H1 (cell line): ENCODE data around the gene MAP3K6. TPM values are rescaled to one million over a fixed set of nuclear protein-coding genes. Genes with fewer than 3 reads are reported as not detected.

ENCODE experiments used
- CTCF ChIA-PET: fragments of 300-600 bp; sonication (Branson Sonifier 250); formaldehyde crosslinking; loops from one replicate; lab custom pipeline; 2021; ENCODE audit not compliant: partially characterized antibody; lab: Charles Lee
- POLR2A ChIA-PET: fragments of 300-600 bp; sonication (Branson Sonifier 250); formaldehyde crosslinking; loops from one replicate; lab custom pipeline; 2021; ENCODE audit warnings: inconsistent platforms; ENCODE audit not compliant: partially characterized antibody; lab: Charles Lee
- DNase-seq, 2 experiments: peaks; one replicate each; pipeline versions ENCODE4 v3.0.0 to v3.0.0-alpha.2; 2010 to 2022; ENCODE audit warnings: low spot score in 2 of 2, low read depth in 1 of 2, mixed read lengths in 1 of 2
- FAIRE-seq: peaks from 2 replicates; lab custom pipeline; 2011; peaks lifted over from hg19 to GRCh38; lab: Jason Lieb, UNC
- H2AFZ ChIP-seq: 2 replicates; pipeline ENCODE4 v1.8.1; 2012; ENCODE audit warnings: low read length, inconsistent platforms
- H2AK5ac ChIP-seq: 2 replicates; pipeline ENCODE4 v1.6.1; 2013; ENCODE audit warnings: low read depth, low read length
- H2BK120ac ChIP-seq: replicated peaks from 2 replicates; pipeline ENCODE3; 2013; ENCODE audit warnings: low read depth, low read length, inconsistent platforms
- H2BK12ac ChIP-seq: 2 replicates; pipeline ENCODE4 v1.6.1; 2013; ENCODE audit warnings: low read depth, low read length
- H2BK15ac ChIP-seq: 2 replicates; pipeline ENCODE4 v1.6.1; 2013; ENCODE audit warnings: low read length
- H2BK20ac ChIP-seq: 2 replicates; pipeline ENCODE4 v1.6.1; 2013; ENCODE audit warnings: low read length
- H2BK5ac ChIP-seq: 2 replicates; pipeline ENCODE4 v1.6.1; 2013; ENCODE audit warnings: low read depth, low read length
- H3K14ac ChIP-seq: 2 replicates; pipeline ENCODE4 v1.6.1; 2013; ENCODE audit warnings: inconsistent platforms; ENCODE audit not compliant: insufficient read length
- H3K18ac ChIP-seq: 2 replicates; pipeline ENCODE4 v1.6.1; 2013; ENCODE audit warnings: low read length; ENCODE audit errors: extremely low read depth
- H3K23ac ChIP-seq: 2 replicates; pipeline ENCODE4 v1.6.1; 2013; ENCODE audit warnings: inconsistent platforms; ENCODE audit not compliant: insufficient read length
- H3K23me2 ChIP-seq: 2 replicates; pipeline ENCODE4 v1.6.1; 2013; ENCODE audit warnings: low read depth, low read length
- H3K27ac ChIP-seq: 2 replicates; pipeline ENCODE4 v1.6.1; 2011; ENCODE audit warnings: low read depth, low read length, inconsistent platforms
- H3K27me3 ChIP-seq, 4 experiments: replicated peaks in 1 of 4; 1 replicate in 1 of 4; 2 replicates in 3 of 4; pipeline versions ENCODE4 v1.6.1 to v1.8.1; 2011 to 2013; ENCODE audit warnings: low read length in 3 of 4, mild to moderate bottlenecking in 3 of 4, inconsistent platforms in 2 of 4, mixed read lengths in 2 of 4, moderate library complexity in 1 of 4; ENCODE audit not compliant: control insufficient read depth in 3 of 4, insufficient read depth in 3 of 4; ENCODE audit errors: extremely low read depth in 1 of 4
- H3K36me3 ChIP-seq, 4 experiments: 2 replicates each; pipeline versions ENCODE4 v1.6.1 to v1.8.1; 2011 to 2013; ENCODE audit warnings: mild to moderate bottlenecking in 4 of 4, low read length in 3 of 4, moderate library complexity in 2 of 4, control low read depth in 1 of 4, inconsistent platforms in 1 of 4; ENCODE audit not compliant: insufficient read depth in 4 of 4, control insufficient read depth in 2 of 4
- H3K4ac ChIP-seq: replicated peaks from 2 replicates; pipeline ENCODE3; 2013; ENCODE audit warnings: low read length, low read depth, mixed read lengths, inconsistent platforms; ENCODE audit not compliant: insufficient read length
- H3K4me1 ChIP-seq, 4 experiments: replicated peaks in 1 of 4; 1 replicate in 1 of 4; 2 replicates in 3 of 4; pipeline versions ENCODE4 v1.6.1 to v1.8.1; 2011 to 2013; ENCODE audit warnings: low read length in 3 of 4, inconsistent platforms in 2 of 4, mixed read lengths in 1 of 4; ENCODE audit not compliant: insufficient read depth in 4 of 4, control insufficient read depth in 3 of 4
- H3K4me2 ChIP-seq, 2 experiments: 2 replicates each; pipeline versions ENCODE4 v1.6.1 to v1.8.1; 2011 to 2013; ENCODE audit warnings: low read depth in 2 of 2, low read length in 2 of 2, control low read depth in 1 of 2, inconsistent platforms in 1 of 2, mild to moderate bottlenecking in 1 of 2; ENCODE audit not compliant: insufficient read depth in 1 of 2
- H3K4me3 ChIP-seq, 4 experiments: fragments of 200-600, 300-600 bp in 1 of 4; sonication (generic), shearing (Covaris generic), sonication (Bioruptor Twin) in 1 of 4; 2 replicates each; pipeline versions ENCODE4 v1.5.1 to v1.8.1; 2011 to 2016; ENCODE audit warnings: low read length in 4 of 4, low read depth in 3 of 4, control low read depth in 2 of 4, inconsistent platforms in 2 of 4, mild to moderate bottlenecking in 2 of 4, mixed read lengths in 1 of 4, moderate library complexity in 1 of 4; ENCODE audit not compliant: insufficient read depth in 2 of 4; ENCODE audit errors: extremely low read depth in 1 of 4
- H3K56ac ChIP-seq: replicated peaks from 2 replicates; pipeline ENCODE3; 2013; ENCODE audit warnings: low read depth, mild to moderate bottlenecking, mixed read lengths, low read length, inconsistent platforms; ENCODE audit not compliant: insufficient read length
- H3K79me1 ChIP-seq: 2 replicates; pipeline ENCODE4 v1.6.1; 2013; ENCODE audit warnings: low read depth, low read length, control low read depth
- H3K79me2 ChIP-seq, 2 experiments: 2 replicates each; pipeline versions ENCODE4 v1.6.1 to v1.8.1; 2012 to 2013; ENCODE audit warnings: low read length in 2 of 2, mild to moderate bottlenecking in 2 of 2, inconsistent platforms in 1 of 2; ENCODE audit not compliant: insufficient read depth in 2 of 2, control insufficient read depth in 1 of 2
- H3K9ac ChIP-seq, 4 experiments: replicated peaks in 1 of 4; 1 replicate in 1 of 4; 2 replicates in 3 of 4; pipeline versions ENCODE4 v1.6.1 to v1.8.1; 2011 to 2013; ENCODE audit warnings: low read depth in 3 of 4, low read length in 3 of 4, control low read depth in 2 of 4, mild to moderate bottlenecking in 2 of 4, moderate library complexity in 2 of 4, inconsistent platforms in 1 of 4; ENCODE audit errors: extremely low read depth in 1 of 4
- H3K9me3 ChIP-seq, 2 experiments: 2 replicates each; pipeline versions ENCODE4 v1.6.1 to v1.8.1; 2012 to 2013; ENCODE audit warnings: mild to moderate bottlenecking in 2 of 2, moderate library complexity in 2 of 2, control low read depth in 1 of 2, inconsistent platforms in 1 of 2, low read depth in 1 of 2, low read length in 1 of 2, mixed read lengths in 1 of 2; ENCODE audit not compliant: insufficient read depth in 2 of 2
- H4K20me1 ChIP-seq, 2 experiments: replicated peaks in 1 of 2; 2 replicates each; pipeline versions ENCODE3 to v1.8.1; 2011 to 2013; ENCODE audit warnings: inconsistent platforms in 2 of 2, low read length in 2 of 2, mild to moderate bottlenecking in 1 of 2; ENCODE audit not compliant: insufficient read depth in 2 of 2, control insufficient read depth in 1 of 2
- H4K5ac ChIP-seq: 2 replicates; pipeline ENCODE4 v1.6.1; 2013; ENCODE audit warnings: low read length, low read depth, mixed read lengths, inconsistent platforms; ENCODE audit not compliant: insufficient read length
- H4K8ac ChIP-seq: 2 replicates; pipeline ENCODE4 v1.8.0; 2013; ENCODE audit warnings: mild to moderate bottlenecking, moderate library complexity, low read length, inconsistent platforms; ENCODE audit not compliant: insufficient read depth; ENCODE audit errors: extremely low read depth
- H4K91ac ChIP-seq: replicated peaks from 2 replicates; pipeline ENCODE3; 2013; ENCODE audit warnings: low read length, mixed read lengths, inconsistent platforms; ENCODE audit not compliant: insufficient read length
- NANOG ChIP-seq: IDR thresholded peaks from 2 replicates; pipeline ENCODE4 v1.6.1; 2011; ENCODE audit warnings: low read length, low read depth, mild to moderate bottlenecking, inconsistent platforms; ENCODE audit not compliant: insufficient read depth, poor library complexity, severe bottlenecking
- RNF2 ChIP-seq: fragments of 200-900, 300-1000 bp; sonication (generic); IDR thresholded peaks from 2 replicates; pipeline ENCODE4 v1.7.1; 2016; ENCODE audit warnings: borderline replicate concordance, low read depth, mild to moderate bottlenecking, antibody characterized with exemption, low read length; ENCODE audit not compliant: poor library complexity, severe bottlenecking; ENCODE audit errors: missing control alignments
- WGBS, 2 experiments: shearing (Covaris generic) in 1 of 2; methylation state at CpG; one replicate each; pipeline versions ENCODE4 v1.1.6 to v1.1.7; 2013 to 2015; ENCODE audit warnings: low lambda C conversion rate in 2 of 2, mixed read lengths in 2 of 2, inconsistent platforms in 1 of 2, low coverage in 1 of 2, missing lambda C conversion rate in 1 of 2; ENCODE audit not compliant: insufficient replicate concordance in 2 of 2, insufficient coverage in 1 of 2, insufficient read length in 1 of 2; ENCODE audit errors: extremely low coverage in 1 of 2, missing lambda C conversion rate in 1 of 2; 5-methylcytosine and 5-hydroxymethylcytosine counted together
- polyA plus RNA-seq, 7 experiments: library from polyadenylated mRNA; depleted of rRNA in 3 of 7; stranded (reverse) in 5 of 7; unstranded in 2 of 7; fragments of >200 nt in 5 of 7; fragments of 200-250 nt in 2 of 7; gene quantifications; 1 replicate in 5 of 7; 2 replicates in 1 of 7; 4 replicates in 1 of 7; pipeline versions ENCODE4 v1.2.1 to v1.2.3, GENCODE V29; 2011 to 2013; ENCODE audit warnings: missing spikeins in 2 of 7, mixed read lengths in 2 of 7
- total RNA-seq: library from RNA; stranded (reverse); fragmentation: NEBNext Ultra II Directional; extraction: Animal tissue kit (Norgen Biotek cat#: 25700); gene quantifications from 2 replicates; pipeline ENCODE4 v1.2.1, GENCODE V29; 2021

The MAP3K6 gene
- total and polyA plus RNA-seq, 2 of the 8 experiments (the other 6 are each of a cell fraction or from before 2014, with no cell fraction given) = 7.4 to 7.6 TPM

- DNase-seq = no peak
- H3K27me3 ChIP-seq = no peaks in the 10 kb centered on the region
- POLR2A ChIA-PET = interaction anchor here (0.8 to 2.1 kb wide), 6 partner anchors 39 to 210 kb away, joined by 3 to 8 read pairs (median 4); partner anchors contain the start of gene SYTL1
These were observed 30.3 kb upstream of the MAP3K6 start for GRCh38 chr1:27397110-27397509.

More at GRCh38 chr1:27397110-27397509, 30.3 kb upstream of the MAP3K6 start:
- no peak overlapping the region for H2AK5ac ChIP-seq
- H3K23ac ChIP-seq = no peak overlapping the region
- H3K4me2 ChIP-seq = no peak overlapping the region
- H3K14ac ChIP-seq = no peak overlapping the region
- H2AFZ ChIP-seq = no peak overlapping the region
- no peak overlapping the region; the same call in 1 of the 2 replicates for H3K18ac ChIP-seq
- CTCF ChIA-PET = interaction anchor here (0.6 to 37.8 kb wide), 31 partner anchors 9 to 352 kb away, joined by 3 to 863 read pairs (median 4); partner anchors contain the start of genes AHDC1, GPR3 and MAP3K6
- no peak overlapping the region for H2BK12ac ChIP-seq
- H3K4me1 ChIP-seq = peaks cover 4 to 25% (median 7%) of the 10 kb centered on the region in 4 experiments
- no peak overlapping the region for H4K8ac ChIP-seq
- H3K4me3 ChIP-seq = no peak overlapping the region
- H3K23me2 ChIP-seq = peaks cover 4% of the 10 kb centered on the region
- peaks cover 2 to 10% of the 10 kb centered on the region in 2 experiments for H4K20me1 ChIP-seq
- H4K5ac ChIP-seq = no peak overlapping the region
- no peaks in the 10 kb centered on the region for H3K9me3 ChIP-seq
- H3K27ac ChIP-seq = no peak overlapping the region
- no peaks in the 10 kb centered on the region for H3K36me3 ChIP-seq
- TF ChIP-seq NANOG (no peak), RNF2 (no peak)
- no peak overlapping the region for H2BK5ac ChIP-seq
- no peak overlapping the region for H4K91ac ChIP-seq
- H3K56ac ChIP-seq = no peak overlapping the region
- H2BK20ac ChIP-seq = peak overlapping the region; percentile 72; the same call in 1 of the 2 replicates
- H3K9ac ChIP-seq = no peak overlapping the region
- WGBS, 2 experiments = 95% methylated on average over 3 of the region's 3 CpGs; no CpG with 5 or more reads in 1 of the 2 experiments
- no peak for FAIRE-seq
- H3K79me2 ChIP-seq = no peaks in the 10 kb centered on the region
- no peak overlapping the region for H2BK120ac ChIP-seq
- H3K79me1 ChIP-seq = no peaks in the 10 kb centered on the region
- no peak overlapping the region; the same call in 1 of the 2 replicates for H2BK15ac ChIP-seq
- no peak overlapping the region for H3K4ac ChIP-seq
